Activated naive CD8-positive, alpha-beta T cell treated with anti-CD3 and anti-CD28 coated beads, Interleukin-2, amount 10 ng/mL, durations not matched to agents 7 days and 5 days (primary cell): Measurements from ENCODE around the gene ABCD1. TPM values are rescaled to one million over a fixed set of nuclear protein-coding genes. Genes with fewer than 3 reads are reported as not detected.
"Not testable (repeated sequence)": the region's sequence is repeated elsewhere in the genome, so short reads cannot be mapped to it uniquely, and the experiment has no call there.

Experiments used
- ATAC-seq: fragments of 150-1000 bp; cut with Tn5 transposase; one replicate; pipeline ENCODE4 v1.10.0; 2021; ENCODE audit warnings: low read depth, moderate library complexity
- POLR2A ChIA-PET: fragments of 350-600 bp; sonication (Branson Sonifier 250); formaldehyde crosslinking; loops from one replicate; lab custom pipeline; 2021; ENCODE audit warnings: antibody characterized with exemption; lab: Charles Lee
- DNase-seq: peaks from one replicate; pipeline ENCODE4 v3.0.0; 2021
- H3K27ac Mint-ChIP-seq: one replicate; pipeline ENCODE4 v1.8.0; 2022; ENCODE audit warnings: mild to moderate bottlenecking, mixed read lengths
- H3K27me3 Mint-ChIP-seq: one replicate; pipeline ENCODE4 v1.8.0; 2022; ENCODE audit warnings: mild to moderate bottlenecking, moderate library complexity, mixed read lengths
- H3K36me3 Mint-ChIP-seq: one replicate; pipeline ENCODE4 v1.8.0; 2021; ENCODE audit warnings: mild to moderate bottlenecking, mixed read lengths
- H3K4me1 Mint-ChIP-seq: one replicate; pipeline ENCODE4 v1.8.0; 2021; ENCODE audit warnings: mixed read lengths
- H3K4me3 Mint-ChIP-seq: one replicate; pipeline ENCODE4 v1.8.0; 2022; ENCODE audit warnings: mild to moderate bottlenecking, moderate library complexity, mixed read lengths
- H3K9me3 Mint-ChIP-seq: one replicate; pipeline ENCODE4 v1.8.0; 2021; ENCODE audit warnings: mixed read lengths
- total RNA-seq, 2 experiments: library from RNA; stranded (reverse); gene quantifications; one replicate each; pipeline ENCODE4 v1.2.3, GENCODE V29; 2021

ABCD1 gene
- total RNA-seq, 2 experiments from 2014 or later: 15.9 to 16.4 TPM

DNA sequence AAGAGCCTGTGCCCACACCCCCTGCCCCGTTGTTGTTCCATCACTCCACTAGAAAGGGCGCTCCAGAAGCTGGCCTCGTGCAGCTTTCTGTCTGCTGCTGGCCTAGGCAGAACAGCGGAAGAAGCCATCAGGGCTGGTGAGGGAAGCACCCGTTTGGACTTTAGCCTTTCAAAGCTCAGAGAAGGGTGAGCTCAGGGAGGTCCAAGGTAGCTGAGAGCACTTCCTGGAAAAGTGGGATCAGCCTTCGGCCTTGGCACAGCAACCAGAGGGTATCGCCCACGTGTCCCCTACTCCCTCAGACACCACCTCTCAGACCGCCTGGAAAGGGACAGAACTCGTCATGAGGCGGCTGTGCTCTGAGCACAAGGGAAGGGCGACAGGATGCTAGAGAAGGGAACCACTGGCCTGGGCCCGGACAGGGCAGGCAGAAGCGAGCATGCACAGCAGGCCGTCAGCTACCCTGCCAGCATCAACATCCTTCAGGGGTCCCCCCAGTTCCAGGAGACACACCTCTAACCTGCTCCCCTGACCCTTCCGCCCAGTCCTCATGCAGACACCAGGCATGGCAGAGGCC lies 25.4 kb upstream of the ABCD1 start:
- POLR2A ChIA-PET, H3K36me3 Mint-ChIP-seq, H3K27ac Mint-ChIP-seq, H3K4me1 Mint-ChIP-seq, ATAC-seq, H3K27me3 Mint-ChIP-seq, H3K9me3 Mint-ChIP-seq, DNase-seq, H3K4me3 Mint-ChIP-seq: not testable (repeated sequence)

DNA sequence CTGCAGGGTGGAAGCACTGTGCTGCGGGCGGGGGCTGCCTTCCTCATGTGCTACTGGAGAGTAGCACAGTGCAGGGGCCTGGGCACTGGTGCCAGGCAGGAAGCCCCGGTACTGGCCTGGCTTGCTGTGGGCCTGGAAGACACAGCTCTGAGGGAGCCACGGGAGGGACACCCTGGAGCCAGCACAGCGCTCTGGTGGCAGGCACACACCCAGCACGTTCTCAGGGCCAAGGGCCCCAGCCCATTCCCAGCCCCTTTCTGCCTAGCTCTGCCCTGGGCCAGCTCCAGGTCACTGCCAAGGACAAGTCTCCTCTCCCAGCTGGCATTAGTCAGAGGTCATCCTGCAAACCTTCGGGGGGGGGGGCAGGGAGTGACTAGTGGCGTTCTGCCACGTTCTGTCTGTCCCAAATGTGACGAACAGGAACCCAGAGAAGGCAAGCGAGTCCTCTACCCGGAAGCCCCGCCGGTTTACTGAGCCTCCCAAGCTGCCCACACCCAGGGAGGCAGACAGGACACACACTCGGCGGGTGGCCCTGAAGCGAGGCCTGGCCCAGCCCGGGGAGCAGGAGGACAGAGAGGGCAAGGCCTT lies 24.8 kb upstream of the ABCD1 start:
- POLR2A ChIA-PET, H3K4me3 Mint-ChIP-seq: not testable (repeated sequence)

DNA sequence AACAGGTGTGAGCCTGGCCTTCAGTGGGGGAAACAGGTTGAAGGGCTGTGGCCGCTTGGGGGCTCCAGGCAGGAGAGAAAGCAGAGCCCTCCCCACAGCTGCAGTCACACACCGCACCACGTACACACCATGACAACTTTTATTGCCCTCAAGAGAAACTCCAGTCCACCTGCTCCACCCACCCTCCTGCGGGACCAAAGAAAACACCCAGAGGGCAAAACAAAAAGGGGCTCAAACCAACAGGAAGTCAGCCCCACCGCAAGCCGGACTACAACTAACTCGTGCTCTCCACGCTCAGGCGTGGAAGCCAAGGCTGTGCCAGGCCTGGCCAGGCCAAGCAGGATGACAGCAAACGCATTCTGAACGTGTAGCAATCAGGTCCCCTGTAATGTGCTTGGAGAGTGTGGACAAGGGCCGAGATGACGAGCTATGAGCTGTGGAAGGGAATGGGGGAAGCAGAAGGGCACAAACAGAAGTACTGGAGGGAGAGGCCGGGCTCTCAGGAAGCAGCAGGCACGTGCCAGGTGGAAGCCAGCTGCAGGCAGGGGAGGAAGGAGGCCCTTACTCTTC lies 24.2 kb upstream of the ABCD1 start:
- Mint-ChIP-seq H3K27ac (no peak overlapping the region), H3K4me1 (no peaks in the 10 kb centered on the region), H3K4me3 (no peak overlapping the region), H3K27me3 (no peaks in the 10 kb centered on the region), H3K36me3 (peaks cover 1% of the 10 kb centered on the region), H3K9me3 (no peaks in the 10 kb centered on the region)
- ATAC-seq (no peak), DNase-seq (no peak)
- POLR2A ChIA-PET: no interaction called here

More for the DNA sequence above, 24.8 kb upstream of the ABCD1 start:
- not testable (repeated sequence) for H3K9me3 Mint-ChIP-seq, H3K4me1 Mint-ChIP-seq, H3K27ac Mint-ChIP-seq, ATAC-seq, H3K36me3 Mint-ChIP-seq, DNase-seq, H3K27me3 Mint-ChIP-seq

DNA sequence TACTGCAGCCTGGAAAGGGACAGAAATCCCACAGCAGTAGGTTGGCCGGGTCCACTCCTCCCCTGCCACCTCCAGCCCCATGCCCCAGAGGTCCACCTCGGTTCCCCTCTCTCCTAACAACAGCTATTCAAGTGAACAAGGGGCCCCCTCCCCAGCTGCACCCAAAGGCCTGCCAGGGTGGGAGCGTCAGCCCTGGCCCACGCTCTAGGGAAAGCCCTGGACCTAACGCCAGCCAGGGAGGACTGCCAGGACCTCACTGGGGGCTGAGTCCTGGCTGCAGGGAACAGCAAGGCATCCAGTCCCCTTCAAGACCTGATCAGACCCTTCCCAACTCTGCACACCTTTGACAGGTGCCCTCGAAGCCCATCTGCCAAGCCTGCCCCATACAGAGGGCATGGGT lies 23.7 kb upstream of the ABCD1 start:
- Mint-ChIP-seq H3K36me3 (peaks cover 1% of the 10 kb centered on the region), H3K27me3 (no peaks in the 10 kb centered on the region), H3K4me3 (no peak overlapping the region), H3K27ac (no peak overlapping the region), H3K9me3 (no peaks in the 10 kb centered on the region), H3K4me1 (no peaks in the 10 kb centered on the region)
- ATAC-seq (no peak), DNase-seq (no peak)
- POLR2A ChIA-PET: no interaction called here

DNA sequence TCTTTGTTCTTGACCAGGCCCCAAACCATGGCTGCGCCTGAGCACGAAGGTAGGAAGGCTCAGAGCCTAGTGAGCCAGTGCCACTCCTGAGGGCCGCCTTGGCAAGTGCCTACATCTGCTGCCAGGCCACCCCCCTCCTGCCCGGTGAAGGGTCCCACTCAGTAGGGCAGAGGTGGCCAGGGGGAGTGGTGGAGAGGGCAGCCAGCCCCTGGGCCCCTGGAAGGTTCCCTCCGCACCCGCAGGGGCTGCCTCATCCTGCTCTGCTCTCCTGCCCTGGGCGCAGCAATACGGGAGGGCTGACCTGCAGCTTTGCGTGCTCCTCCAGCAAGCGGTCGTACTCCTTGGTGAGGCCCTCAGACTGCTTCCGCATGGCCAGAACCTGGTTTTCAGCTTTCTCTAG lies 22.9 kb upstream of the ABCD1 start:
- H3K27ac Mint-ChIP-seq: no peak overlapping the region
- POLR2A ChIA-PET: no interaction called here
- peaks cover 1% of the 10 kb centered on the region for H3K36me3 Mint-ChIP-seq
- no peaks in the 10 kb centered on the region for H3K9me3 Mint-ChIP-seq
- ATAC-seq (no peak), DNase-seq (no peak)
- no peaks in the 10 kb centered on the region for H3K4me1 Mint-ChIP-seq
- H3K27me3 Mint-ChIP-seq: no peaks in the 10 kb centered on the region
- no peak overlapping the region for H3K4me3 Mint-ChIP-seq

DNA sequence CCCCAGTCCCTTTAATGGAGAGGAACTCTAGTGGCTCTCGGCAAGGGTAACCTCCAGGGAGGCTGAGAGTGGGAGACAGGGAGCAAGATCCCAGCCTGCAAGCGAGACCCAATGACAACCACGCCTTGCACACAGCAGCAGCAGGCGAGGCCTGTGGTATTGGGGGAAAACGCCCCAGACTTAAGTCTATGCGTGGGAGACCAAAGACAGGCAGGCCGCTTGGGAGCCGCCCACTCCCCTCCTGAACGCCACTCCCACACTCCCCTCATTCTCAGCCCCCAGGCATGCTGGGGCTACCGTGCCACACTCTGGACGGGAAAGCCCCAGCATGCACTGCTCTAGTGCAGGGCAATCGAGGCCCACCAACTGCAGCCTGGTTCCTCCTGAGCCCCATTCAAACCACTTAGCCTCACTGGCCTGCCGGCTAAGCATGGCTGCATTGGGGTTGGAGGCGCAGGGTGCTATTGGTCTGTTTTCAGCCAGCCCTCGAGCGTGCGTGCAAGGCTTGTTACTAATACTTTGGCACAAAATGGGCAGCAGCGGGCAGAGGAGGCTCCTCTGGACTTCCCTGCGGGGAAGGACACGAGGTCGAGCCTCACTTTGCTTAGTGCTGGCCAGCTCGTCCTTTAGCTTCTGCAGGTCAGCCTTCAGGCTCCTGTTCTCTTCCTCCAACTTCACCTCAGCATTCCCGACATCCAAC lies 22.2 kb upstream of the ABCD1 start:
- ATAC-seq (no peak), DNase-seq (no peak)
- Mint-ChIP-seq H3K9me3 (no peaks in the 10 kb centered on the region), H3K4me1 (no peaks in the 10 kb centered on the region), H3K27me3 (no peaks in the 10 kb centered on the region), H3K27ac (no peak overlapping the region), H3K4me3 (no peak overlapping the region), H3K36me3 (no peaks in the 10 kb centered on the region)
- POLR2A ChIA-PET: no interaction called here

DNA sequence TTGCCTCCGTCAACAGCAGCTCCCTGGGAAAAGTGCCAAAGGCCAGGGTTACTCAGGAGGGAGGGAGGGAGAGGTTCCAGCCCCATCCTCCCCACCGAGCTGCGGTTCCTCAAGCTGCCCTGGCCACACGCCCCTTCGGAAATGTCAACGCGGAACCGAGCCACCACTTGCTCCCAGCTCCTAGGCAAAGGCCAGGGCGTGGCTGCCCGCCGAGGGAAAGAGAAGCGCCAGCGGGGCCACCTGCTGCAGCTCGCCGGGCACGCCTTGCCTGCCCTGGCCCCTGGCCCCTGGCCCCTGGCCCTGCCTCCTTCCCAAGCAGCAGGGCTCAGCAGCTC lies 21.7 kb upstream of the ABCD1 start:
- DNase-seq: no peak
- ATAC-seq: no peak
- POLR2A ChIA-PET: no interaction called here
- Mint-ChIP-seq H3K36me3 (no peaks in the 10 kb centered on the region), H3K27ac (no peak overlapping the region), H3K4me1 (no peaks in the 10 kb centered on the region), H3K27me3 (no peaks in the 10 kb centered on the region), H3K9me3 (no peaks in the 10 kb centered on the region), H3K4me3 (no peak overlapping the region)

DNA sequence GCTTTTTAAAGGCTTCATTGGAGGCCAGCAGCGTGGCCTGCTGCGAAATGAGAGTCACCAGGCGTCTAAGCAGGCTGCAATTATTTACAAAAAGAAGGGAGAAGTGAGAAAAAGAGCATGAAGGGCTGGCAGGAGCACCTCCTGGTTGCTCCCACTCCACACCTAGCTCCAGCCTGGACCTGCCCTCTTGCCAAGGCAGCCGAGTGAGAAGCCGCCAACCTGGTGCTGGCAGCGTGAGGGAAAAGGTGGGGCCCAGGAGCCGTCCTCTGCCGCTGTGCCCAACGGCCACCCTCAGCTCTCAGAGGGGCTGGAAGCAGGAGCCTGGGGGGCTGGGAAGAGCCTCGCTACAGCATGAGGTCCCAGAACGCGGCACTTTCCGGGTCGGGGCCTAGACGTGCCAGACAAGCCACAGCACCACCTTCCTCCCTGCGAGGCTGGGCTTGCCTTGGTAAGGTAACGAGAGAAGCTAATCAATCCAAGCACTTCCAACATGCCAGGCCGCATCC lies 20.6 kb upstream of the ABCD1 start:
- no peaks in the 10 kb centered on the region for H3K27me3 Mint-ChIP-seq
- no peak for DNase-seq
- H3K4me3 Mint-ChIP-seq: no peak overlapping the region
- ATAC-seq: no peak
- no peaks in the 10 kb centered on the region for H3K9me3 Mint-ChIP-seq
- no peak overlapping the region for H3K27ac Mint-ChIP-seq
- H3K36me3 Mint-ChIP-seq: no peaks in the 10 kb centered on the region
- POLR2A ChIA-PET: no interaction called here
- H3K4me1 Mint-ChIP-seq: no peaks in the 10 kb centered on the region

DNA sequence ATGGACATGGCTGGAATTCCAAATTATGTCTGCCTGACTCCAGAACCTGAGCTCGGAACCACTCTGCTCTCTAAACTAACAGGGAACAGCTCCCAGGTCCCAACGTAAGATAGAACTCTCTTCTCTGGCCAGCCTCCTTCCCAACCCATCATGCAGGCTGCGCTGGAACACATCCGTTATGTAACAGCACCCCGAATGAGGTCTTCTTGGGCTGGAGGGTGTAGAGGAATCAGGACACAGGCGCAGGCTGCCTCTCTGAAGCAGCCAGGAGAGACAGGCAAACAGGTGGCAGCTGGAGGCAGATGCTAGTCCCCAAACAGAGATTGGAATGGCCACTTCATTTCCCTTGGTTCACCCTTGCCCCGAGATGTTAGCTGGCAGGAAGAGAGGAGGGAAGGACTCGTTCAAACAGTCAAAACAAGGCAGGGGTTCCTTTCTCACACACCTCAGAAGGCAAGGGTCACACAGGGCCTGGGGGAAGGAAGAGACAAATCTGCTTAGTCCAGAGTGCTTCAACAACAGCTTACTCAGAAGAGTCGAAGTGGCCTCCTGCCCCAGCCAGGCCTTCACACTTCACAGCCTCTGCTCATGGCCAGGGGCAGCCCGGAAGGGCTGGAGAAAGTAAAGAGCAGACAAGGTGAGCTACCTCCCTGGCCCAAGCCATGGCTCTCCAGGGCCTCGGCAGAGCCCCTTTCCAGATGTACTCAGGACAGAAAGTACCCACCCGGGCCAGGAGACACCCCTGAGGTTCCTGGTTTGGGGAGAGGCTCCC lies 19.8 kb upstream of the ABCD1 start:
- DNase-seq, H3K4me3 Mint-ChIP-seq, H3K36me3 Mint-ChIP-seq, POLR2A ChIA-PET, H3K9me3 Mint-ChIP-seq, H3K27ac Mint-ChIP-seq, H3K4me1 Mint-ChIP-seq, H3K27me3 Mint-ChIP-seq, ATAC-seq: not testable (repeated sequence)

DNA sequence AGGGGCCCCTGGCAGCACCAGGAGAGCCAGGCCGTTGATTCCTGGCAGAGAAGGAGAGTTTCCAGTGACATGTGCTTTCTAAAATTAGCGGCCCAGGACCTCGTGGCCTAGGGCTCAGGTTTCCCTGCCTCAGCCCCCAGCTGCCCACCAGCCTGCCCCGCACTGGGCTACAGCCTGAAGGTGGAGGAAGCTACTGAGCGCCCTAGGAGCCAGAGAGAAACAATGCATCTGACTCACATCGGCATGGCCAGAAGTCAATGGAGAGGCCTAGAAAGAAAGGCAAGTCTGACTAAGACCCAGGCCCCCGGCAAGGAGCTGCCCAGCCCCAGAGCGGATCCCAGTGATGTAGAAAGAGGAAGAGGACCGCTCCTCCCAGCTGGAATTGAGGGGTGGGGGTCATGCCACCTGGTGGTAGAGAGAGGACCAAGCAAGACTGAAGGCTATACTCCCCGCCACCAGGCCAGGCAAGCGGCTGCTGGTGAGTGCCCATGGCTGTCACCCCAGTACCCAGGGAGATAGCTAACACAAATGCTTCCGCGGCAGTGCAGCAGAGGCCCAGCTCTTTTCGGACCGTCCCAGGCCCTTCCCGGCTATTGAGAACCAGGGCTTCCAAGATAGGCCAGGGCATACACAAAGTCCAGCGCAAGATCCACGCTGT lies 19.1 kb upstream of the ABCD1 start:
- DNase-seq, H3K36me3 Mint-ChIP-seq, H3K4me3 Mint-ChIP-seq, H3K9me3 Mint-ChIP-seq, H3K27me3 Mint-ChIP-seq, H3K27ac Mint-ChIP-seq, ATAC-seq, H3K4me1 Mint-ChIP-seq, POLR2A ChIA-PET: not testable (repeated sequence)

DNA sequence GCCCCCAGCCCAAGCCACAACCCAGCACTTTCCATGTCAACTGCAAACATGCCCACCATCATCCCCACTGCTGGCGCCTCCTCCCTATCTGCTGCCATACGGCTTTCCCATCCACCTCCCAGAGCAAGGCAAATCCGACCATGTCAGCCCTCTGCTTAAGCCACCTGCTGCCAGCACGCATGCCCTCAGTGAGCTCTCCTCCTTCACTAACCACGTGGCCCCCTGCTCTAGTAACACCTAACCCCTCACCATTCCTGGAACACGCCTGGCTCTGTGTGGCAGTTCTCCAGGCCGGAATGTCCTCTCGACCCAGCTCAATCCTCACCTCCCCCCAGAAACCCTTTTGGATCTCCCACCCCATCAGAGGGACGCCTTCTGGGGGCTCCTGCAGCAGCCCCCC lies 17.9 kb upstream of the ABCD1 start:
- Mint-ChIP-seq H3K36me3 (peaks cover 3% of the 10 kb centered on the region), H3K4me3 (no peak overlapping the region), H3K9me3 (no peaks in the 10 kb centered on the region), H3K27ac (no peak overlapping the region), H3K4me1 (peaks cover 3% of the 10 kb centered on the region), H3K27me3 (no peaks in the 10 kb centered on the region)
- no peak for DNase-seq
- POLR2A ChIA-PET: no interaction called here
- ATAC-seq: no peak

DNA sequence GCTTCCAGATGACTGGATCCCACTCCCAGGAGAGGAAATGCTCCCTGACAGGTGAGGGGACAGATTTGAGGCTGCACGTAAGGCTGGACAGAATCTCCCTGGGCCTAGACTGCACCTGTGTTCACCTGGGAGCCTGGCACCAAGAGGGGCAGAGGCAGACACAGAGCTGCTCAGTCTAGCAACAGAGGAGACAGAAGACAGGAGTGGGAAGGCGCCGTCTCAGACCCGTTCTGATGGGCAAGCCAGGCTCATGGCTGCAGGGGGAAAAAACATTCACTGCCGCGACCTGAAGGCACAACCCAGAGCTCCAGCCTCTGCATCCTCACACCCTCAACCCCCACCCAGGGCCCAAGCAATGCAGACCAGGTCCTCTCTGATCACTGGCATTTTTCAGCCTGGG lies 17.2 kb upstream of the ABCD1 start:
- Mint-ChIP-seq H3K4me3 (no peak overlapping the region), H3K4me1 (peaks cover 3% of the 10 kb centered on the region), H3K9me3 (no peaks in the 10 kb centered on the region), H3K27ac (no peak overlapping the region), H3K36me3 (peaks cover 3% of the 10 kb centered on the region), H3K27me3 (no peaks in the 10 kb centered on the region)
- ATAC-seq (no peak), DNase-seq (no peak)
- POLR2A ChIA-PET: no interaction called here

DNA sequence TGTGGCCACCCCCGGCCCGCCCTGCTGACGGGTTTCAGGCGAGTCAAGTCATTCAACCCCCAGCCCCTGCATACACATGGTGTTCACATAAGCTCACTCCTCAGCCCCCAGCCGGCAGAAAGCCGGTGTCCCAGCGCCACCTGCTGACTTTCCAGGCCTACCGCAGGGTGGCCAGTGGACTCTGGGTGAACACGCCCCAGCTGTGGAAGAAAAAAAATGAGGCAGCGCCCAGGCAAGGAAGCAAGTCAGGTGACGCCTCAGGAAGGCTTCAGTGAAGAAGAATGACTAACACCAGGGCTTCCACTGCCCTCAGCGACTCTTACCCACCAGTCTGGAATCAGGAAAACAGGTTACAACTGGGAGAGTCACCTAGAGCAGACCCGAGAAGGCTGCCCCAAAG lies 16.2 kb upstream of the ABCD1 start:
- Mint-ChIP-seq H3K36me3 (peaks cover 5% of the 10 kb centered on the region), H3K4me3 (no peak overlapping the region), H3K9me3 (no peaks in the 10 kb centered on the region), H3K4me1 (peaks cover 3% of the 10 kb centered on the region), H3K27ac (peak overlapping the region; percentile 58), H3K27me3 (no peaks in the 10 kb centered on the region)
- POLR2A ChIA-PET: no interaction called here
- no peak for DNase-seq
- peak; percentile 65 for ATAC-seq
